GM12878 (cell line): ENCODE data around the gene CHST15. TPM values are rescaled to one million over a fixed set of nuclear protein-coding genes. Genes with fewer than 3 reads are reported as not detected.

Source experiments
- ATAC-seq: fragments of 200-7000 bp; cut with Tn5 transposase; 3 replicates; pipeline ENCODE4 v1.9.1; 2020; ENCODE audit warnings: mild to moderate bottlenecking, moderate library complexity
- BruUV-seq: library from RNA; stranded (reverse); fragments of 400-500 nt; replicated peaks from 2 replicates; lab custom pipeline; 2021; lab: Mats Ljungman, UMichigan
- CTCF ChIA-PET: fragments of 300-600 bp; sonication (Branson Sonifier 250); formaldehyde crosslinking; extraction: SDS; loops from one replicate; lab custom pipeline; 2021; ENCODE audit warnings: inconsistent platforms; lab: Yijun Ruan, JAX
- POLR2A ChIA-PET: fragments of 350-600 bp; formaldehyde crosslinking; extraction: SDS; loops from one replicate; lab custom pipeline; 2021; ENCODE audit warnings: inconsistent platforms; lab: Charles Lee
- RAD21 ChIA-PET: fragments of 300-600 bp; sonication (Branson Sonifier 250); formaldehyde crosslinking; loops from one replicate; lab custom pipeline; 2023; ENCODE audit warnings: antibody characterized with exemption; ENCODE audit not compliant: unreplicated experiment; lab: Charles Lee
- SMC1A ChIA-PET: fragments of 300-600 bp; sonication (Branson Sonifier 250); formaldehyde crosslinking; loops from one replicate; lab custom pipeline; 2023; ENCODE audit not compliant: unreplicated experiment, uncharacterized antibody; lab: Charles Lee
- DNase-seq: peaks from one replicate; pipeline ENCODE4 v3.0.0-alpha.2; 2011; ENCODE audit warnings: low read depth, low spot score
- FAIRE-seq: peaks from 3 replicates; lab custom pipeline; 2011; peaks lifted over from hg19 to GRCh38; lab: Jason Lieb, UNC
- H2AFZ ChIP-seq: 2 replicates; pipeline ENCODE4 v1.6.0; 2011; ENCODE audit warnings: low read depth, low read length, control low read depth; ENCODE audit not compliant: control insufficient read depth
- H3K27ac ChIP-seq: 2 replicates; pipeline ENCODE4 v1.5.1; 2011; ENCODE audit warnings: control low read depth; ENCODE audit not compliant: control insufficient read depth, insufficient read depth
- H3K27me3 ChIP-seq, 2 experiments: replicated peaks in 1 of 2; 2 replicates each; pipeline versions ENCODE4 v1.6.0 to v1.6.1; 2011; ENCODE audit warnings: low read length in 1 of 2; ENCODE audit not compliant: control insufficient read depth in 2 of 2, insufficient read depth in 2 of 2
- H3K36me3 ChIP-seq, 2 experiments: 2 replicates each; pipeline ENCODE4 v1.5.1; 2011; ENCODE audit warnings: low read length in 1 of 2; ENCODE audit not compliant: control insufficient read depth in 2 of 2, insufficient read depth in 2 of 2
- H3K4me1 ChIP-seq: 2 replicates; pipeline ENCODE4 v1.6.1; 2011; ENCODE audit warnings: mild to moderate bottlenecking, low read length, moderate library complexity, mixed read lengths; ENCODE audit not compliant: control insufficient read depth, insufficient read depth
- H3K4me2 ChIP-seq: 2 replicates; pipeline ENCODE4 v1.6.0; 2011; ENCODE audit warnings: control low read depth; ENCODE audit not compliant: control insufficient read depth, insufficient read depth
- H3K4me3 ChIP-seq: fragments of 200-600 bp; sonication (generic); 2 replicates; pipeline ENCODE4 v1.5.1; 2016
- H3K79me2 ChIP-seq: 2 replicates; pipeline ENCODE4 v1.6.0; 2011; ENCODE audit warnings: low read length; ENCODE audit not compliant: control insufficient read depth, insufficient read depth
- H3K9ac ChIP-seq: 2 replicates; pipeline ENCODE4 v1.8.0; 2011; ENCODE audit warnings: low read length, control low read depth, mixed read lengths; ENCODE audit not compliant: control insufficient read depth, insufficient read depth
- H3K9me3 ChIP-seq: replicated peaks from 3 replicates; pipeline ENCODE4 v1.5.1; 2011; ENCODE audit warnings: mild to moderate bottlenecking, low read length; ENCODE audit not compliant: control insufficient read depth, insufficient read depth
- H4K20me1 ChIP-seq: 2 replicates; pipeline ENCODE4 v1.6.0; 2011; ENCODE audit not compliant: control insufficient read depth, insufficient read depth
- CEBPB ChIP-seq, 2 experiments: fragments of 150-350 bp in 1 of 2; IDR thresholded peaks; 2 replicates each; pipeline ENCODE4 v1.6.1; 2012 to 2014; ENCODE audit warnings: low read depth in 2 of 2, low read length in 2 of 2, borderline replicate concordance in 1 of 2, inconsistent platforms in 1 of 2
- E4F1 ChIP-seq: fragments of 450-650 bp; IDR thresholded peaks from 2 replicates; pipeline ENCODE4 v1.6.1; 2018; ENCODE audit warnings: borderline replicate concordance, mild to moderate bottlenecking; ENCODE audit not compliant: partially characterized antibody
- ETV6 ChIP-seq, 2 experiments: fragments of 450-650 bp in 1 of 2; IDR thresholded peaks in 1 of 2; conservative IDR thresholded peaks in 1 of 2; 2 replicates each; pipeline ENCODE4 v1.6.1; 2014; ENCODE audit warnings: antibody characterized with exemption in 1 of 2, borderline replicate concordance in 1 of 2, low read depth in 1 of 2, mild to moderate bottlenecking in 1 of 2, moderate library complexity in 1 of 2
- FOS ChIP-seq: IDR thresholded peaks from 3 replicates; pipeline ENCODE4 v1.6.1; 2011; ENCODE audit warnings: borderline replicate concordance; ENCODE audit not compliant: insufficient read length; ENCODE audit errors: extremely low read depth
- HDAC6 ChIP-seq: fragments of 200-600 bp; sonication (generic); IDR thresholded peaks from one replicate; pipeline ENCODE4 v1.8.0; 2017; ENCODE audit warnings: antibody characterized with exemption; ENCODE audit not compliant: unreplicated experiment
- IRF4 ChIP-seq: IDR thresholded peaks from 2 replicates; pipeline ENCODE4 v1.6.1; 2011; ENCODE audit warnings: low read depth, low read length
- JUND ChIP-seq: IDR thresholded peaks from 2 replicates; pipeline ENCODE4 v1.6.1; 2012; ENCODE audit warnings: low read depth, mild to moderate bottlenecking, low read length, improper control_type of control experiment, moderate library complexity
- MAX ChIP-seq: IDR thresholded peaks from 2 replicates; pipeline ENCODE4 v1.6.1; 2012; ENCODE audit warnings: low read depth, low read length, improper control_type of control experiment
- MYC ChIP-seq: IDR thresholded peaks from 2 replicates; pipeline ENCODE4 v1.6.1; 2011; ENCODE audit warnings: mild to moderate bottlenecking, low read length, moderate library complexity, inconsistent platforms; ENCODE audit not compliant: insufficient read depth, insufficient replicate concordance, insufficient read length, severe bottlenecking
- NFYA ChIP-seq: IDR thresholded peaks from 2 replicates; pipeline ENCODE4 v1.6.1; 2011; ENCODE audit warnings: low read depth, mild to moderate bottlenecking, low read length, improper control_type of control experiment, borderline replicate concordance
- NR2C2 ChIP-seq: IDR thresholded peaks from 2 replicates; pipeline ENCODE4 v1.6.1; 2011; ENCODE audit warnings: borderline replicate concordance, low read depth; ENCODE audit not compliant: control insufficient read depth, insufficient read length
- PAX8 ChIP-seq: fragments of 450-650 bp; IDR thresholded peaks from 2 replicates; pipeline ENCODE4 v1.6.1; 2017; ENCODE audit warnings: mild to moderate bottlenecking, moderate library complexity
- PRDM15 ChIP-seq: fragments of 450-650 bp; formaldehyde crosslinking; IDR thresholded peaks from 2 replicates; pipeline ENCODE4 v1.4.0; 2020; ENCODE audit warnings: mild to moderate bottlenecking, moderate library complexity
- SIN3A ChIP-seq: IDR thresholded peaks from 2 replicates; pipeline ENCODE4 v1.6.1; 2012; ENCODE audit warnings: low read depth, low read length, improper control_type of control experiment
- SRF ChIP-seq, 2 experiments: IDR thresholded peaks; 2 replicates each; pipeline ENCODE4 v1.6.1; 2011; ENCODE audit warnings: low read depth in 2 of 2, low read length in 2 of 2, mild to moderate bottlenecking in 1 of 2, moderate library complexity in 1 of 2
- TAF1 ChIP-seq: IDR thresholded peaks from 2 replicates; pipeline ENCODE4 v1.6.1; 2011; ENCODE audit warnings: mild to moderate bottlenecking, low read depth, low read length, borderline replicate concordance
- WGBS: methylation state at CpG from one replicate; pipeline ENCODE4 v1.1.6; 2016; ENCODE audit warnings: low lambda C conversion rate; ENCODE audit not compliant: insufficient replicate concordance, insufficient coverage; ENCODE audit errors: missing lambda C conversion rate; 5-methylcytosine and 5-hydroxymethylcytosine counted together
- in situ Hi-C: fragments of 300-500 bp; cut with MboI; formaldehyde crosslinking; loops from 9 replicates; pipeline ENCODE4 v1.14.3; 2018; ENCODE audit warnings: mixed read lengths
- intact Hi-C: fragments of 100-400 bp; cut with micrococcal nuclease; formaldehyde crosslinking; loops from one replicate; pipeline ENCODE4 v1.14.2; 2022; ENCODE audit not compliant: unreplicated experiment
- polyA plus RNA-seq, 11 experiments: library from polyadenylated mRNA; depleted of rRNA in 4 of 11; unstranded in 6 of 11; stranded (reverse) in 5 of 11; fragments of >200 nt; fragmentation: Nextera tagmentation in 4 of 11; fragmentation: Illumina TruSeq in 1 of 11; extraction: Ambion mirVana in 4 of 11; extraction: Trizol in 1 of 11; gene quantifications; 1 replicate in 1 of 11; 2 replicates in 10 of 11; pipeline versions ENCODE4 v1.2.1 to v1.2.3, GENCODE V29; 2011 to 2016; ENCODE audit warnings: inconsistent platforms in 2 of 11, missing spikeins in 2 of 11, low read depth in 1 of 11
- total RNA-seq, 4 experiments: library from RNA; depleted of rRNA in 3 of 4; stranded (reverse); fragments of >200 nt in 3 of 4; fragmentation: Illumina TruSeq in 1 of 4; extraction: Trizol in 1 of 4; gene quantifications; 2 replicates each; pipeline versions ENCODE4 v1.2.1 to v1.2.3, GENCODE V29; 2013 to 2021

CHST15 gene
- total and polyA plus RNA-seq, 10 of the 15 experiments (the other 5 are each of a cell fraction or from before 2014, with no cell fraction given): 0.02 to 0.53 (median 0.05) TPM; not detected in 1

GRCh38 chr10:124098575-124098974, 5.2 kb upstream of the CHST15 start:
- Histone ChIP-seq H3K9ac (no peak overlapping the region), H3K79me2 (no peaks in the 10 kb centered on the region), H3K36me3 (no peaks in the 10 kb centered on the region), H4K20me1 (no peaks in the 10 kb centered on the region), H3K27me3 (peaks cover 8 to 22% of the 10 kb centered on the region in 2 experiments), H3K4me2 (no peak overlapping the region), H3K4me1 (0 out of 2 replicates have a peak, but pooled peaks cover 6% of the 10 kb centered on the region), H2AFZ (no peak overlapping the region), H3K9me3 (peaks cover 19% of the 10 kb centered on the region), H3K27ac (no peak overlapping the region), H3K4me3 (no peak overlapping the region)
- ATAC-seq (no peak), DNase-seq (no peak), FAIRE-seq (no peak)
- RAD21 ChIA-PET: no interaction called here
- TF ChIP-seq IRF4: no peak
- no peak for TF ChIP-seq HDAC6
- TF ChIP-seq NFYA: no peak
- TF ChIP-seq NR2C2: no peak
- TF ChIP-seq SIN3A: no peak
- TF ChIP-seq MAX: no peak
- TF ChIP-seq PRDM15 (CRISPR knock-in tag): no peak
- TF ChIP-seq JUND: no peak
- TF ChIP-seq MYC: no peak
- TF ChIP-seq E4F1: no peak
- TF ChIP-seq FOS: no peak
- no peak for TF ChIP-seq ETV6 (conservative IDR thresholded peaks at IDR 0.05 in 1 of 2, IDR thresholded peaks at IDR 0.05 in 1 of 2; ENCODE audit: borderline replicate concordance in 1 of 2, low read depth in 1 of 2)
- TF ChIP-seq TAF1: no peak
- no peak for TF ChIP-seq SRF (IDR thresholded peaks at IDR 0.05; ENCODE audit: low read depth in 2 of 2, low read length in 2 of 2)
- no peak for TF ChIP-seq CEBPB (IDR thresholded peaks at IDR 0.05; ENCODE audit: borderline replicate concordance in 1 of 2, low read depth in 2 of 2, low read length in 2 of 2)
- no peak for TF ChIP-seq PAX8
- intact Hi-C loops: no loop called here
- in situ Hi-C loops: no loop called here
- WGBS: 85% methylated on average over 10 of the region's 10 CpGs
- POLR2A ChIA-PET: no interaction called here
- no TSS peak for BruUV-seq
- SMC1A ChIA-PET: interaction anchor here (1.1 kb wide), 1 partner anchor 305 kb away, joined by 4 read pairs; no protein-coding TSS in a partner anchor
- CTCF ChIA-PET: no interaction called here
